ENCODE results near the gene NECTIN4.
"Not testable (repeated sequence)": the region's sequence is repeated elsewhere in the genome, so short reads cannot be mapped to it uniquely, and the experiment has no call there.

The NECTIN4 gene

DNA sequence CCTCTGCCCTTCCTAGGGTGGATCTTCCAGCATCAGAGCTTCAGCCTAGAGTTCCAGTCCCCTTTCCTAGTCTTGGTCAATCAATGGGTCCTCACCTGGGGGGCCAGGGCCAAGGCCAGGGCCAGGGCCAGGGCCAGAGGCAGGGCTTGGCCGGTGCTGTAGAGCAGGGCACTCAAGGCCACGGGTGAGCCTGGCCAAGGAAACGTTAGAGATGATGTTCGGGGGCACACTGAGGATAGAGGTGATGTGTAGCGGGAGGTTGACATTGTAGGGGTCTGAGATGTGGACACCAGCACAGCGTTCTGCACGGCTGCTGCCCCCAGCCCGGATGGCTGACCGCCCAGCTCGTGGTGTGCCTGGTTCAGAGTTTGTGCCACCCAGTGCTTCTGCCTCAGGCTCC, 38.1 kb downstream of the NECTIN4 start:
- DNase-seq = no peak

DNA sequence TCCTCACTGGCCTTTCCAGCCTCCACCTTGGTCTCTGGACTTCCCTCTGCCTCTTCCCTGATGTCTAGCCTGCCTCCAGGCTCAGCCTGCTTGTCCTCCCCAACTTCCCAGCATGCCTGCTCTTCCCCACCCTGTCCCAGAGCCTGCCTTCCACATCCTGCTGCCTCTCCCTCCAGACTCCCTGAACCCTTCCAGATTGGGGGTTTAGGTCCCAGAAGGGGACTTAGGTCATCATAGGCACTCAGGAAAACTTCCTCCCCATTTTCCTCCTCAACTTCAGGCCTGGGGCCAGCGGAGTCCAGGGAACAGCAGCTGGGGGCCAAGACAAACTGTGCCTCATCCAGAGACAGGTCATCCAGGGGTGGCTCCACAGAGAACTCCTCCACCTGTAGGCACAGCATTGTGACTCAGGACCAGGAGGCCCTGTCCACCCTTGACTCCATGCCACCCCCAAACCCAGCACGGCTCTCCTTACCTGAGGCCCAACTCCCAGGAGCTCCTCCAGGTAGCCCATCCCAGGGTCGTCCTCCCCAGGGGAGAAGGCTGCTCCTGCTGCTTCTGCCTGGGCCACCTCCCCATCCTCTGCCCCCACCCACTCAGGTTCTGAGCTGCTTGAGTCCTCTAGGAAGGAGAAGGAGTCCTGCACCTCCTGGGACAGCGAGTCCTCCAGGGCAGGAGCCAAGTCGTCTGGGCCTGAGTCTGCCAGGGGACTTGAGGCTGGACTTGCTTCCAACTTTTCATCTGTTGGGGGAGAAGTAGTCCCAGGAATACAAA, 40.2 kb downstream of the NECTIN4 start:
- DNase-seq = no peak

DNA sequence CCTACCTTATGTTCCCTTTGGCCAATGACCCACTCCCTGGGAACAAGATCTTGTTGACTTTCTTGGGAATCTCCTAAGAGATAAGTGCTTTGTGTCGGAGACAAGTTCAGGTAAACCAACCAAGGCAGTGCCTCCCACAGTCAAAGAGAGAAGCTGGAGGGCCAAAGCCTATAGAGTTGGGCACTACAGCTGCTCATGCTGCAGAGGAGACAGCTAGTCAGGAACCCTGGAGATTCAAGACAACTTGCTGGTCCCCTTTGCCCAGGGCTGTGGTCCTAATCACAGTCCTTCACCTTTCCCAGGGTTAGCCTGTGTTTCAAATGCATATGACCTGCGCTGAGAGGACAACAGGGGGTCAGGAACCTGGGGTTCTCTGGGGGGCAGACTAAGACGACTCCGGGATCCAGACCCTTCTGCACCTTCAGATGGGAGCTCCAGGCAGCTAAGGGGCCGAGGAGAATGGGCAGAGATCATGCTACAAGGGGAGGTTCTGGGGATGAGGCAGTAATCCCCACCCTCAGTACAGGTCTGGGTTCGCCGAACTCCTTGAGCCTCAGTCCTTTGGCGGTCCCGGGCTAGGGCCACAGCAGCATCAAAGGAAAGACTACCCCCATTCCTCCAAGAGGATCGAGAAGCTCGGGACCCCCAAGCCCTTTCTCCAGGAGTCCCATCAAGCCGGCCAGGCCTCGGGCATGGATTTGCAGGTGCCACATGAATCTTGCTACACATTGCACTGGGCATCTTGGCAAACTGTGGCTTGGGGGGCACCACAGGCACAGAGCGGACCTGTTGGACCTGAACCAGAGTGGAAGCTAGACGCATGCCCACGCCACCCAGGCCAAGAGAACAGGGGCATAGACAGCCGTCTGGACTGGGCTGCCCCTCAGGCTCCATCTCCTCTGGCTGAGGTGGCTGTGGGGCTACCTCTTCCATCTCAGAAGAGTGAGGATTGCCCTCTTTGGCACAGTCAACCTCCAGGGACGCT, 41.6 kb downstream of the NECTIN4 start:
- no peak for DNase-seq

DNA sequence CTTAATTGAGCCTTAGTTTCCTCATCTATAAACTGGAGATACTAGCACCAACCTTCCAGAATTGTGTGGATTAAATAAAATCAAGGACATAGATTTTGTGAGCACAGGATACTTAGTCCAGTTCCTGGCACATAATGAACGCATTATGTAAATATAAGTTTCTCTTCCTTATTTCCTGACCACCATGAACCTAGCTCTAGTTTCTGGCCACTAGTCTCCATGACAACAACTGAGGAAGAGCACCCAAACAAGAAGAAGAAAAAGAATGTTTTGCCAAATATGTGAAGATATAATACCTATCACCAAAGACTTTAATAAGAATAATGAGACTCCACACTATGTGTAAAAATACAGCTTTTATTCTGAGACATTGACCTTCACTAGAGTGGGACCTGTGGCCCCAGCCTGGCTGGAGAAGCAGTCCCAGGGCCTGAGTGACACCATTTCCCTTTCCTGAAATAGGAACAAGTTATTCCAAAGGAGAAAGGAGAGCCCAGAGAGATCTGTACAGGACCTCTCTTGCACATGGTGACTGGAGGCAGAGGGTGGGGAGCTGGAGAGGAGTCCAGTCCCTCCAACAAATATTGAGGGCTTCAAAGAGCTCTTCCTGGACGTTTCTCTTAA, 42.6 kb downstream of the NECTIN4 start:
- peak; percentile 38 to 45 for DNase-seq

DNA sequence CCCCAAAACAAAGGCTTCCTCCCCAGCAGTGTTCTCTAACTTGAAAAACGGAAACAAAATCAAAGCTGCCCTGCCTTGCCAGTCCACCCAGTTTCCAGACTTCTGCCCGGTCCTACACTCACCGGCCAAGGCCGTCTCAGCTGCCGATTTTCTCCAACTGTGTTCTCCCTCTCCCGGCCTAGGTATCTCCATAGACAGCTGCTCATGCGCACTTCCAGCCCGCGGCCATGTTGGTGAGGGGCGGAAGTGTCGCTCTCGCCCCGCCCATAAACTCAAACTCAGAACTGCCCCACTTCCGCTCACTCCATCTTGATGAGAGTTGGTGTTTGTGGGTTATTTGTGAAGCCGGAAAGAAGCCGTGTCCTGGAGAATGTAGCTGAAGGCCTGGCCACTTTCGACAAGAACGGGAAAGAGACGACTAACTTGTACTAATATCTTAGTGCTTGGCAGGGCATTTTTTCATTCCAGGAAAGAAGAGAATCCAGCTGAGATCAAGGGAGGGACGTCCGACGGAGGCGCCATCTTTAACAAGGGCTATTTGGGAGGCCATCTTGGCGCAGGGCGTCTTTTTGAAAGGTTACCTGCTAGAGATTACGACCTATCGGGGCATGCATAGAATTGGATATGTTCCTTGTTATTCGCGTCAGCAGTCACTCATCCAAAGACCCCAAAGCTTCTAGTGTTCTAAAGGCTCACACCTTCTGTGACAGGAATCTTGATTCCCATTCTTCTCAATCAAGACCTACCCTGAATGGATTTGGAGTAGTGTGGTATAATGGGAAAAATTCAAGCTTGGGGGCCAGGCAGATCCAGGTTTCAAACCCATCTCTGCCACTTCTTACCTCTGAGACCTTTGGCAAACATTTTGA, 43.4 kb downstream of the NECTIN4 start, which contains the start of gene USF1:
USF1 (minus strand) TSS at position 242 of the 869 bp plus-strand sequence. CDS start 2,702 bp downstream, outside the sequence.
- peak; percentile 95 for DNase-seq

DNA sequence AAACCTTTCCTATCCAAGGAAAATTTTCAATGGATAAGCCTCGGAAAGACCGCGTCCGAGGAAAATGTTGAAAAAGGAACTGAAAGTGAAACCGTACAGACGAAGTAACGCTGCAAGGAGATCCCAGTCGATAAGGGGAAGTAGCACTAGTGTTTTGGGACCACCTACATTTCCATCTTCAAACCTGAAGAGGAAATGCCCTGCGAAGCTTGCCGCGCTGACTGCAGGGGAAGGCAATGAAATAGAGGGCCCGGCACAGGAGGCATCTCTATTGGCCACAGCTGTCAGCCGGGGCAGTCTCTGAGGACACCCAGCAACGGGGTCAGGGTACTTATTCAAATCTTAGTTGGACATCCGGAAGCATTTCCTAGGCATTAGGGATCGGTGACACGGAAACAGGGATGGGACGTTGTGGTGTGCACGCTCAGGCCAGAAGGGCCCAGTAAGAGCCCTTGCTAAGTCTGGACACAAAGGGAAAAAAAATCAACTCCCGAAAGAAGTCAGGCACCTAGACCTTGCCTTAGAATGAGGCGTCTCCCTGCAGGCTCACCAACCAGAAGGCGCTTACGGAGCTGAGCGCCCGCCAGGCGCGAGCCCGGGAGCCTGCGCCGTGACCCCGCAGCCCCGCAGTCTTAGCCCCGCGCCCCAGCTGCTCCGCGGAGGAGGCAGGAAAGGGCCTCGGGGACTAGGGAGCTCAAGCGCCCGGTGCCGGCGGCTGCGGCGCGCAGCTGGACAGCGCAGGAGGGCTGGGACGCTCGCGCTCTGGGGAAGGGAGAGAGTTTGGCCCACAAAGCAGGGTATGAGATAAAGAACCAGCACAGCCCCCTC, 44.2 kb downstream of the NECTIN4 start:
- DNase-seq = peak; percentile 79 to 81

DNA sequence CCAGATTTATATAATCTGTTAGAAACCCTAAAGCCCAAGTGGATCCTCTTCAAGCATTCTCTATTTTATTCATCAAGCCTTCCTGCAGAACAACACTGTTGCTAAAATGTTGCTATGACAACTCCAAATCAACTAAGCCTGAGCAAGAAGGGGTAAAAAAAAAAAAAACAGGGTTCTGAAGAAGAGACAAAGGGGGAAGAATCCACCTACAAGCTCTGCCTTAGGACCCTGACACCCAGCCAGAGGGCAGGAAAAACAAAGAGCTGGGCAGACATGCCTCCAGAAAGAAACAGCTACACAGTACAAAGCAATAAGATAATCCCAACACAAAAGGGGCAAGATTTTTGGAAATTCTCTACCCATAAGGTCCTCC, 44.8 kb downstream of the NECTIN4 start:
- DNase-seq = peak; percentile 42 to 55

DNA sequence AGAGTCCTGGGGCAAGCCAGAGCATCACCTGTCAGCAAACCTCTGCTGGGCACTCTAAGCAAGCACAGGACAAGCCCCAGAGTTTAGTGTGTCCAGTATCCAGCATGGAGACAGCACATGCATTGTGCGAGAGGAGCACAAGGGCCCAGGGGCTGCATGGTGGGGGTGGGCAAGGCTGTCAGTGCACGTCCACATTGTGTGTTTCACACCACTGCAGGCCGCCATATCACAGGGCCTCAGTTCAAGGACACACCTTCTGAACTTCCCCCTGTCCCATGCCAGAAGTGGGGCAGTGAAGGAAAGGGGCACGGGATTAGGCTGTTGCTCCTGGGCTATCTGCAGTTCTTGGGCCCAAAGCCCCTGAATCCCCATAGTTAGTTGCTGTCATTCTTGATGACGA, 49.8 kb downstream of the NECTIN4 start:
- no peak for DNase-seq

DNA sequence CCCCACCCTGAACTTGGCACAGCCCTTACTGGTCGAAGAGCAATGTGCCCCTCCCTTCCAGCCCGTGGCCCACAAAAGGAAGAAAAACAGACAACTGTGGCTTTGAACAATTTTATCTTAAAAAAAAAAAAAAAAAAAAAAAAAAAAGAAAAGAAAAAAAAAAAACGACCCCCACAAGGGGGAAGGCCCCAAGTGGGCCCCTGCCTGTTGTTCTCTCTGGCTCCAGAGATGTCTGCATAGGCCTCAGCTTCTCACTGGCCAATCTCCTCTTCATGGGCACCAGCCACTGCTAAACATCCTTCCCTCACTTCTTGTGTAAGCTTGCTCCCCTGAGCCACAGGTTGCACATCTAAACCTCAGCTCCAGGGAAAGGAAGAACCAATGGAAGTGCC, 50.2 kb downstream of the NECTIN4 start:
- no peak for DNase-seq

DNA sequence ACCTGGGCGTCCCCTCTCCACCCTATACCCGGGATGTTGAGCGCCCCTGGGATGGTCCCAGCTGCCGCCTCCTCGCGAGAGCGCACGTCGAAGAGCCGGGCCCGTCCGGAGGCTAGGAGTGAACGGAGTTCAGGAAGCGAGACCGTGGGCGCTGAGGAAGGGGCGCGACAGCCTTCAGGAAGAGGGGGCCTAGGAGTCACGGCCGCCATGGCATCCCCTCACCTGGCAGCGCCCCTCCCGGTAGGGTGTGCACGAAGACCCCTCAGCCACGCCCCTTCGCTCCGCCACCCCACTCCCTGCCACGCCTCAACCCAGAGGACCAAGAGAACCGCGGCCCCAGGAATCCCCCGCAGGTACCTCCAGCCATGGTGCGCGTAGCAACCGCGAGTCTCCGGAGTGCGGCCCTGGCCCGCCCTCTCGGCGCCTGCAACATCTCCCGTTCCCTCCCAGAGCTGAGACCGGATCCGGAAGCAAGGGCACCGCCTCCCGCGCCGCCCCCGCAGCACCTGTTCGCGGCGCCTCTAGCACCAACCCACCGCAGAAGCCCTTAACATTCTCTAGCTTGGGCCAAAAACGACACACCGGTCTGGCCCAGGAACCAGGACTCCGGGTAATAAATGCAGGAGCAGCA, 50.7 kb downstream of the NECTIN4 start, which contains the start of gene TSTD1:
TSTD1 (minus strand) TSS at position 442 of the 631 bp plus-strand sequence; CDS start at position 367, 75 bp downstream.
- DNase-seq = peak; percentile 89 to 90

DNA sequence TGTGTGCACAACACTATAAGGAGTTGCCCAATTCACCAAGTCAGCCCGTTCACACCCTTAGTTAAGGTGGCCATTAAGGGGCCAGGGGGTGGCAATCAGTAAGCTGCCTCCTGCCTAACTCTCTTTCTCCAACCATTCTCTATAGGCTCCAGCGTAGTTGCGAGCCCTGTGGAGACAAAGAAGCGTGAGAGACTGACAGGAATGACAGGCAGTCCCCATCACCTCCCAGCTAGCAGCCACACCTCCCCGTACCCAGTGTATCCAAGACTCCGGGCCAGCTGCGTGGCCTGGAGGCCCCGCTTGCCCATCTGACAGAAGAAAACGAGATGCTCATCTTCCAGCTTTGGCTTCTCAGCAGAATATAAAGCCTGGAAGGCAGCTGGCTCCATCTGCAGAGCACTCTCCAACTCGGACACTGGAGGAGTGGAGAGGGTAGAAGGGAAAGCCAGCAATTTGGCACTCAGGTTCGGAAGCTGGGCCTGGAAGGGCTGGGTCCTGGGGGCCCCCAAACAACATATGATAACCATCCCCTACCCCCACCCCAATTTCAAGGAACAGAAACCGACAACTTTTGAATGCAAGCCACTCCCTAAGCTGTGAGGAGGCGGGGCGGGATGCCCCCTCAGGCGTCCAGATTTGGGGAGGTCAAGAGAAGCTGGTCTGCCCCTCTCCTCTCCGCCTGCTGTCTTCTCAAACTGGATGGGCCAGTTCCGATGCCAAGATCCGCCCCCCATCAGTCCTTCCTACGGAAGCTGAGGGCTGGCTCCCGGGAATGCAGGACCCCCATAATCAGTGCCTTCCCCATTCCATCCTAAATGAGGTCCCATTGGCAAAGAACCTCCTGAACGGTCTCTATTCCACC, 51.5 kb downstream of the NECTIN4 start:
- DNase-seq = no peak

DNA sequence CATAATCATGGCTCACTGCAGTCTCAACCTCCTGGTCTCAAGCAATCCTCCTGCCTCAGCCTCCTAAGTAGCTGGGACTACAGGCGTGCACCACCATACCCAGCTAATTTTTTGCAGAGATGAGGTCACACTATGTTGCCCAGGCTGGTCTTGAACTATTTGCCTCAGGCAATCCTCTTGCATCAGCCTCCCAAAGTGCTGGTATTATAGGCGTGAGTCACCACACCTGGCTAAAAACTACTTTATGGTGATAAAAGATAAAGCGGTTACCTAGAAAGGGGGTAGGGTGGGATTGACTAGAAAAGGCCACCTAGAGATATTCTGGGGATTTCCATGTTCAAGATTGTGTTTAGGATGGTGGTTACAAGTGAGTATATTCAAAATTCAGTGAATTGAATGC, 55.6 kb downstream of the NECTIN4 start:
- no peak for DNase-seq

DNA sequence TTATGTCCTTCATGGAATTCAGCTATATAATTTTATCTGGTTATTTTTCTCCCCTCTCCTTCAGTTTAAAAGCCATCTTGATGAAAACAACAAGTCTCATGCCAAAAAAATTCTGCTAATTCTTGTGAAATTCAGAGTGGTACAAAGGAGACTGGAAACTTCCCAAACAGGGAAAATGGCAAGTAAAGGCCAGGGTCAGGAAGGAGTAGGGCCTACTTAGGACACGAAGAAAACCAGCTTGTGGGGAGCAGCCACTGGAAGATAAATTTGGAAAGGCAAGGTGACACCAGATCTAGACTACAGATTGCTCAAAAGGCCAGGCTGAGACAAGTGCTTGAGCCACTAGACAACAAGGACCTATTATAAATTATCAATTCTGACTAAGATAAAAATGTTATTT, 56.9 kb downstream of the NECTIN4 start:
- DNase-seq = no peak

DNA sequence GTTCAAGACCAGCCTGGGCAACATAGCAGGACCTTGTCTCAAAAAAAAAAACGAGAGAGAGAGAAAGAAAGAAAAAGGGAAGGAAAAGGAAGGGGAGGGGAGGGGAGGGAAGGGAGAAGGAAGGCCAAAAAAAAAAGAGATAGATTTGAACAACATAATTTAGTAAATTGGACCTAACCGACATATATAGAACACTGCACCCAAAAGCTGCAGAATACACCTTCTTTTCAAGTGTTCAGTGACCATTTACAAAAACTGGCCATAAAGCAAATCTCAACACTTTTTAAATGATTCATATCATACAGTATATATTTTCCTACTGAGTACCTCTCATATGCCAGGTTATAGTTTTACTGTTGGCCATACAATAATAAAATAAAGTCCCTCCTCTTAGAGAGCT, 57.5 kb downstream of the NECTIN4 start:
- no peak for DNase-seq

DNA sequence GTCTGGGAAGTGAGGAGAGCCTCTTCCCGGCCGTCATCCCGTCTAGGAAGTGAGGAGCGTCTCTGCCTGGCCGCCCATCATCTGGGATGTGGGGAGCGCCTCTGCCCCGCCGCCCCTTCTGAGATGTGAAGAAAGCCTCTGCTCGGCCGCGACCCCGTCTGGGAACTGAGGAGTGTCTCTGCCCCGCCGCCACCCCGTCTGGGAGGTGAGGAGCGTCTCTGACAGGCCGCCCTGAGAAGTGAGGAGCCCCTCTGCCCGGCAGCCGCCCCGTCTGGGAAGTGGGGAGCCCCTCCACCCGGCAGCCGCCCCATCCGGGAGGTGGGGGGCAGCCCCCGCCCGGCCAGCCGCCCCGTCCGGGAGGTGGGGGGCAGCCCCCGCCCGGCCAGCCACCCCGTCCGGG, 59.9 kb downstream of the NECTIN4 start:
- DNase-seq = not testable (repeated sequence)

DNA sequence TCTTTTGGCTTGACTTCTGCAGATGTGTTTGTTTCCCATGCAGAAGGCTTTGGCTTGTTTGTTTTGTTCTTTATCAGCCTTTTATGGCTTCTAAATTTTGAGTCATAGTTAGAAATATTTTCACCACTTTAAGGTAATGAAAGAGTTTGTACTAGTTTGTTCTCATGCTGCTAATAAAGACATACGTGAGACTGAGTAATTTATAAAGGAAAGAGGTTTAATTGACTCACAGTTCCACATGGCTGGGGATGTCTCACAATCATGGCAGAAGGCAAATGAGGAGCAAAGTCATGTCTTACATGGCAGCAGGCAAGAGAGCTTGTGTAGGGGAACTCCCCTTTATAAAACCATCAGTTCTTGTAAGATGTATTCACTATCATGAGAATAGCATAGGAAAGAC, 62.4 kb downstream of the NECTIN4 start:
- DNase-seq = not testable (repeated sequence)

DNA sequence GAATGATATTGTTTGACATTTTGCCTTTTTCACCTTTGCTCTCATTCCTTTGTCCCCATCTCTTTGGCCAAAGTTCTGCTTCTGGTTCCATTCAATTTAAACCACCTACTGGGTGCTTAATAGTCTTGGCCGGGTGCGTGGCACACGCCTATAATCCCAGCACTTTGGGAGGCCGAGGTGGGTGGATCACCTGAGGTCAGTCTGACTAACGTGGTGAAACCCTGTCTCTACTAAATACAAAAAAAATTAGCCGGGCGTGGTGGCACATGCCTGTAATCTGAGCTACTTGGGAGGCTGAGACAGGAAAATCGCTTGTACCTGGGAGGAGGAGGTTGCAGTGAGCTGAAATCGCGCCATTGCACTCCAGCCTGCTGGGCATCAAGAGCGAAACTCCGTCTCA, 66.9 kb downstream of the NECTIN4 start:
- DNase-seq = not testable (repeated sequence)

DNA sequence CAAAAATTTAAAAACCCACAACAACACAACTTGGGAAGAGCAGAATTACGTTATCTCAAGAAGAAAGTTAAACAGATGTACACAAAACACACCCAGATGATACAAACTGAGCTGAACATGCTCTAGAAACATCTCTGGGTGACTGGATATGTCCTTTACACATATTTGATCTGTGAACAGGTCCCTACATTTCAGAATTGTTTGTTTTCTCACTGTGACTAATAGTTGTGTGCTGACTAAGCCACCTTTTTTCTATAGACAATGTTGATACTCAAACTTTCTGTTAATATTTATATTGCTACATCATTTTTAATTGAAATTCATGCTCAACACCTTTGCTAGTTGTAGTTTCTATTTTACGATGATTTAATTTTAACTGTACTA, 67.4 kb downstream of the NECTIN4 start:
- no peak for DNase-seq

DNA sequence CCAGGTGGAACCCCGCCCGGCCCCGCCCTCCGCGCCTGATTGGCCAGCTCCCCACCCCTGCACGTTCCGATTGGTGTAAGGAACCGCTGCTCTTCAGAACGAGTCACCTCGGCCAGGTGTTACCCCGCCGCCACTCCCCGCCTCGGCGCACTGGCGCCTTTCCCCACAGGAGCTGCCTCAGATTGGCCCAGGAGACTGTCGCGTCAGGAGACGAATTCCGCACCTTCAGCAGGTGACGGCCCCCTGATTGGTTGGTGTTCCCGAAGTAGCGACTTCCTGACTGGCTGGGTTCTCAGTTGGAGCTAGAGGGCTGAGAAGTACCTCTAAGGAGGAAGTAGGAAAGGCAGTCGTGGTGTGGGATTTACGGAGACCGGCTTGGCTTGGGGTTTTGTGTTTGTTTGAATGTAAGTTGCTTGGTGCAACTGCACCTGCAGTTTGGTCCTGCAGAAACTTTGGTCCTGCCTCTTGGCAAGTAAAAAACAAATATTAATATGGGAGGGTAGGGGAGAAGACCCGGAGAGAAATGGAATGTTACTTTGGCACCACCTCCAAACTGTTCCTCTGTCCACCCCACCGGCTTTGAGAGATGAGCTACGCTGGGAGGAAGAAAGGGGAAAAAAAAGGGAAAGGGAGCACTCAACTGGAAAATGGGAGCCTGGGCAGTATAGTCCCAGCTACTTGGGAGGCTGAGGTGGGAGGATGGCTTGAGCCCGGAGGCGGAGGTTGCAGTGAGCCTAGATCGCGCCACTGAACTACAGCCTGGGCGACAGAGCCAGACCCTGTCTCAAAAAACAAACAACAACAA, 68.0 kb downstream of the NECTIN4 start:
- peak; percentile 93 to 95 for DNase-seq

All from CD4-positive, alpha-beta T cell treated with Interleukin-1 beta for 1 hour (primary cell).